Breast epithelium (tissue), 4 donors: ENCODE data around the gene CISH. TPM values are rescaled to one million over a fixed set of nuclear protein-coding genes. Genes with fewer than 3 reads are reported as not detected.

ENCODE experiments used
- DNase-seq, 2 donors: peaks; one replicate each; pipeline ENCODE4 v3.0.0-alpha.2; 2019; ENCODE audit warnings: low spot score in 2 of 2
- H3K27ac ChIP-seq, 2 donors: fragments of 200-600 bp; sonication (generic) in 1 of 2; one replicate each; pipeline ENCODE4 v1.5.1; 2016 to 2019; ENCODE audit warnings: mild to moderate bottlenecking in 1 of 2
- H3K27me3 ChIP-seq, 2 donors: fragments of 200-600 bp; sonication (generic) in 1 of 2; one replicate each; pipeline versions ENCODE4 v1.5.1 to v1.6.0; 2017 to 2019; ENCODE audit warnings: control low read depth in 1 of 2, mild to moderate bottlenecking in 1 of 2
- H3K36me3 ChIP-seq: fragments of 200-600 bp; one replicate; pipeline ENCODE4 v1.5.1; 2019
- H3K4me1 ChIP-seq, 2 donors: fragments of 200-600 bp; sonication (generic); one replicate each; pipeline ENCODE4 v1.5.1; 2016 to 2019; ENCODE audit warnings: control low read depth in 1 of 2
- H3K4me3 ChIP-seq, 3 donors: fragments of 200-600 bp; sonication (generic); 1 replicate in 2 of 3; 2 replicates in 1 of 3; pipeline ENCODE4 v1.5.1; 2016 to 2019; ENCODE audit warnings: mild to moderate bottlenecking in 3 of 3, moderate library complexity in 2 of 3
- H3K9me3 ChIP-seq, 2 donors: fragments of 200-600 bp; sonication (generic) in 1 of 2; one replicate each; pipeline ENCODE4 v1.5.1; 2016 to 2019; ENCODE audit warnings: control low read depth in 1 of 2
- POLR2A ChIP-seq: fragments of 450-650 bp; IDR thresholded peaks from one replicate; pipeline ENCODE4 v1.6.1; 2016; ENCODE audit warnings: antibody characterized with exemption, mild to moderate bottlenecking, moderate library complexity
- POLR2AphosphoS5 ChIP-seq, 3 donors: sonication (generic); formaldehyde crosslinking; IDR thresholded peaks; one replicate each; pipeline ENCODE4 v1.6.1; 2017; ENCODE audit warnings: antibody characterized with exemption in 3 of 3
- intact Hi-C: fragments of 100-400 bp; cut with DNase I; formaldehyde crosslinking; loops from one replicate; pipeline ENCODE4 v1.15.1; 2023; ENCODE audit warnings: low total_unique reads
- total RNA-seq, 3 donors: library from RNA; depleted of rRNA; stranded (reverse); fragments of >200 nt; gene quantifications; one replicate each; pipeline ENCODE4 v1.1.0, GENCODE V29; 2016
- TF ChIP-seq, protein P1 (sequence below), 3 donors: fragments of 450-650 bp; IDR thresholded peaks; one replicate each; pipeline ENCODE4 v1.5.1; 2016 to 2017; ENCODE audit warnings: antibody characterized with exemption in 3 of 3, mild to moderate bottlenecking in 3 of 3, moderate library complexity in 3 of 3

CISH gene
- total RNA-seq, 3 donors from 2014 or later = 5.4 to 29.6 (median 17.4) TPM

DNA sequence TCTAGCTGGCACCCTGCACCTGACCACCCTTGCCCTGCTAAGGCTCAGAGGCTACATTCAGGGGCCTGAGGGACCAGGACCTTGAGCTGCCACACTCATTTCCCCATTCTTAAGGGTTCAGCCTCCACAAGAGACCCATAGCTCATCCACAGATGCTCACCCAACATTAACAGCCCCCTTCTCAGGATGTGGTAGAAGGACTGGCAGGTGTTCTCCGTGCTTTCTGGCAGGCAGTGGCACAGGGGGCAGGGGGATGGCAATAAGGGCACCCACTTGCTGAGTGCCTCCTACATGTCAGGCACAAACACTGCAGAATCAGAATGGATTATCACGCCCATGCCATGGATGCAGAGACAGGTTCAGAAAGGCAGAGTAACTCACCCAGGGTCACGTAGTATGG, 14.8 kb upstream of the CISH start:
- Histone ChIP-seq H3K4me1 (peaks cover 2 to 5% of the 10 kb centered on the region in 2 donors), H3K27ac (no peak overlapping the region), H3K4me3 (no peak overlapping the region), H3K36me3 (no peaks in the 10 kb centered on the region), H3K27me3 (no peaks in the 10 kb centered on the region), H3K9me3 (no peaks in the 10 kb centered on the region)
- no peak for DNase-seq
- TF ChIP-seq POLR2AphosphoS5 (IDR thresholded peaks at IDR 0.05) (no peak), POLR2A (no peak)
- TF ChIP-seq, protein P1, sequence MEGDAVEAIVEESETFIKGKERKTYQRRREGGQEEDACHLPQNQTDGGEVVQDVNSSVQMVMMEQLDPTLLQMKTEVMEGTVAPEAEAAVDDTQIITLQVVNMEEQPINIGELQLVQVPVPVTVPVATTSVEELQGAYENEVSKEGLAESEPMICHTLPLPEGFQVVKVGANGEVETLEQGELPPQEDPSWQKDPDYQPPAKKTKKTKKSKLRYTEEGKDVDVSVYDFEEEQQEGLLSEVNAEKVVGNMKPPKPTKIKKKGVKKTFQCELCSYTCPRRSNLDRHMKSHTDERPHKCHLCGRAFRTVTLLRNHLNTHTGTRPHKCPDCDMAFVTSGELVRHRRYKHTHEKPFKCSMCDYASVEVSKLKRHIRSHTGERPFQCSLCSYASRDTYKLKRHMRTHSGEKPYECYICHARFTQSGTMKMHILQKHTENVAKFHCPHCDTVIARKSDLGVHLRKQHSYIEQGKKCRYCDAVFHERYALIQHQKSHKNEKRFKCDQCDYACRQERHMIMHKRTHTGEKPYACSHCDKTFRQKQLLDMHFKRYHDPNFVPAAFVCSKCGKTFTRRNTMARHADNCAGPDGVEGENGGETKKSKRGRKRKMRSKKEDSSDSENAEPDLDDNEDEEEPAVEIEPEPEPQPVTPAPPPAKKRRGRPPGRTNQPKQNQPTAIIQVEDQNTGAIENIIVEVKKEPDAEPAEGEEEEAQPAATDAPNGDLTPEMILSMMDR (IDR thresholded peaks at IDR 0.05) = no peak
- intact Hi-C loops = no loop called here

- intact Hi-C loops = no loop called here
- no peak overlapping the region for H3K4me3 ChIP-seq
- no peaks in the 10 kb centered on the region for H3K9me3 ChIP-seq
- H3K27ac ChIP-seq = no peak overlapping the region
- no peak for DNase-seq
- no peaks in the 10 kb centered on the region for H3K27me3 ChIP-seq
- no peaks in the 10 kb centered on the region for H3K36me3 ChIP-seq
- no peak for TF ChIP-seq POLR2AphosphoS5 (IDR thresholded peaks at IDR 0.05)
- no peak for TF ChIP-seq POLR2A
- TF ChIP-seq, protein P1 (IDR thresholded peaks at IDR 0.05) = no peak
- H3K4me1 ChIP-seq = no peaks in the 10 kb centered on the region
Measured at GRCh38 chr3:50625231-50626182, 13.9 kb upstream of the CISH start.

- intact Hi-C loops = no loop called here
- H3K36me3 ChIP-seq = no peaks in the 10 kb centered on the region
- TF ChIP-seq, protein P1 (IDR thresholded peaks at IDR 0.05) = no peak
- TF ChIP-seq POLR2AphosphoS5 (IDR thresholded peaks at IDR 0.05) = peak in 1 of 3 donors; percentile 47
- H3K27me3 ChIP-seq = no peaks in the 10 kb centered on the region
- H3K27ac ChIP-seq = no peak overlapping the region
- no peaks in the 10 kb centered on the region for H3K4me1 ChIP-seq
- H3K9me3 ChIP-seq = no peaks in the 10 kb centered on the region
- no peak overlapping the region for H3K4me3 ChIP-seq
- no peak for DNase-seq
Measured at GRCh38 chr3:50624634-50625033, 13.1 kb upstream of the CISH start.

GRCh38 chr3:50623840-50624474, 12.4 kb upstream of the CISH start:
- Histone ChIP-seq H3K9me3 (no peaks in the 10 kb centered on the region), H3K4me3 (no peak overlapping the region), H3K4me1 (no peaks in the 10 kb centered on the region), H3K27ac (peak overlapping the region in 1 of 2 donors; percentile 43), H3K27me3 (no peaks in the 10 kb centered on the region), H3K36me3 (no peaks in the 10 kb centered on the region)
- DNase-seq = no peak
- intact Hi-C loops = no loop called here
- TF ChIP-seq POLR2AphosphoS5 (IDR thresholded peaks at IDR 0.05) (no peak), POLR2A (no peak)
- TF ChIP-seq, protein P1 (IDR thresholded peaks at IDR 0.05) = no peak

GRCh38 chr3:50622881-50623280, 11.3 kb upstream of the CISH start:
- Histone ChIP-seq H3K4me1 (peaks cover 3 to 5% of the 10 kb centered on the region in 2 donors), H3K4me3 (no peak overlapping the region), H3K27ac (peak overlapping the region in 1 of 2 donors; percentile 17), H3K9me3 (no peaks in the 10 kb centered on the region), H3K27me3 (no peaks in the 10 kb centered on the region), H3K36me3 (no peaks in the 10 kb centered on the region)
- intact Hi-C loops = no loop called here
- TF ChIP-seq POLR2A (no peak), POLR2AphosphoS5 (IDR thresholded peaks at IDR 0.05) (no peak)
- TF ChIP-seq, protein P1 (IDR thresholded peaks at IDR 0.05) = no peak
- no peak for DNase-seq
